ENCODE data around the gene DPPA2.

Gene DPPA2

DNA sequence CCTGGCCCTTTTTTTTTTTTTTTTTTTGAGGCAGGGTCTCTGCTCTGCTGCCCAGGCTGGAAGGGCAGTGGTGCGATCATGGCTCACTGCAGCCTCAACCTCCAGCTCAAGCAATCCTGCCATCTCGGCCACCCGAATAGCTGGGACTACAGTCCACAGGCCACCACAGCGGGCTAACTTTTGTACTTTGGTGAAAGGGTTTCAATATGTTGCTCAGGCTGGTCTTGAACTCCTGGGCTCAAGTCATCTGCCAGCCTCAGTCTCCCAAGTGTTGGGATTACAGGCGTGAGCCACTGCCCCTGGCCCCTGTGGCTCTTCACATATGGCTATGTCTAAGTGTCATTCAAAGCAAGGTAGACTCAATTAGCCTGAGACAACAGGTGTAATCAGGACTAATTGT is 8.8 kb upstream of the DPPA2 start:
- DNase-seq (ENCODE audit: low read depth in 2 of 2): no peak

DNA sequence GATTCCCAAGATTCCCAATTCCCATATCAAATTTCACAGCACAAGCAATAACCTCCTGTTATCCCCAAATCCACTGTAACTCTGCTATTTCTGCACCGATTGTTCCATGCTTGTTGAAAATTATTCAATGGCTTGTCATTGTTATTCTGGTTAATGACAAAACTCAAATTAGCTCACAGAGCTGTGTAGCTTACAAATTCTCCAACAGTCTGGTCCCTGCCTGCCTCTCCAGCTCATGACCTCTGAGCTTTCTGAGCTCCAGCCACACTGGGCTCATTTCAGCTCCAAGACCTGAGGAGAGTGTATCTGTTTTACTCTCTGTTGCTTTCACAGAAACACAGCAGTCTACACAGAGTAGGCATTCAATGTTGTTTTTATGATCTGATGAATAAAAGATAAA is 3.3 kb downstream of the DPPA2 start:
- DNase-seq (ENCODE audit: low read depth in 2 of 2): no peak

DNA sequence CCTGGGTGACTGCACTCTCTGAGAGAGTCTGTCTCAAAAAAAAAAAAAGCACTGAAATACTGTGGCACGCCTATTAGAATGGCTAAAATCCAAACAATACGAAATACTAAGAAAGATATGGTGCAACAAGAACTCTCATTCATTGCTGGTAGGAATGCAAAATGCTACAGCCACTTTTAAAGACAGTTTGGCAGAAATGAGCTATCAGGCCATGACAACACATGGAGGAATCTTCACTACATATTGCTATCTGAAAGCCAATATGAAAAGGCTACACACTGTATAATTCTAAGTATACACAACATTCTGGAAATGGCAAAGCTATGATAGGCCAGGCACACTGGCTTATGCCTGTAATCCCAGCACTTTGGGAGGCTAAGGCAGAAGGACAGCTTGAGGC is 18.8 kb downstream of the DPPA2 start:
- no peak for DNase-seq (ENCODE audit: low read depth in 2 of 2)

DNA sequence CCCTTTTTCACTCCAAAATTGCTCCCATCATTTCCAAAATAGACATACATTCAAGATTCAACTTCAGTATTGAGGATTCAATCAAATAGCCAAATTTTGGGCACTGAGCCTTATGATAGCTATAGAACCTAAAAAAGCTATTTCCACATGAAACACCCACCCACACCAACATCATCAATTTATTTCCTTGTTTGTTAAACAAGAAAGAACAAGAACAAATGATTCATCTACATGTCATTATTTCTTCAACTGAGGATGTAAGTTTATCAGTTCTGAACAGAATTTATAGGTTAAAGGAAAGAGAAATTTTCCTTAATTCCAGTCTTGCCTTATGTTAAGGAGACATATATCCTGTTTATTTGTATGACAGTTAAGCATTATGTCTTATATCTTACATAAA is 32.2 kb downstream of the DPPA2 start:
- no peak for DNase-seq (ENCODE audit: low read depth in 2 of 2)

DNA sequence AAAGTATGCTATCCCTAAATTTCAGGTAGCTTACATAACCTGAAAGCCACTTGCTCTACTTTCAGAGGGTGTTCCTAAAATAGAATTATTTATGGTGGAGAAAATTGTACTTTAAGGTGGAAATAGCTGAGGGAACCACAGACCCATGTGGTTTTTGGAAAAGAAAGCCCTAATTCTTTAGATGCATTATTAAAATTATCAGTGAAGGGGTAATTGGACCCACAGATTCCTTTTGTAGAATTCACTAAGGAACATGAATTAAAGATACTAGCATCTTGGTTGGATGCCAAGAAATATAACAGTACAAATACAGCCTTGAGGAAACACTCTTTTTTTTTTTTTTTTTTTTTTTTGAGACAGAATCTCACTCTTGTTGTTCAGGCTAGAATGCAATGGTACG is 37.8 kb downstream of the DPPA2 start:
- DNase-seq (ENCODE audit: low read depth in 2 of 2): no peak

DNA sequence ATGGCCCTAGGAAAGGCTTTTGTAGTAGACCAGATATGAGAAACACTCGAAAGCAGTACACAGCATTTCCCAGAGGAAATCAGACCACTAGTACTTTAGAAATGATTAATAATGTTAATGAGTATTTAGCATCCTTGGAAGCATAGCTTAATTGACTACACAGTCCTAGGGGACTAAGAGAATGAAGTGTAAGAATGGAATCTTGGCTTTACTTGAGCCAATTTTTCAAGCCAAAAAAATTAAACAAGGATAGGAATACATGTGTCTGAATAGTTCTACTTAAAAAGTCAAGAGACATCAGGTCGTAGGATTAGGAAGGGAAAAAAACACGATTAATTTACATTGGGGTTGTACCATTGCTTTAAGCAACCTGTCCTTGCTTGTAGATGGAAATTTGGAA is 38.2 kb downstream of the DPPA2 start:
- DNase-seq (ENCODE audit: low read depth in 2 of 2): no peak

DNA sequence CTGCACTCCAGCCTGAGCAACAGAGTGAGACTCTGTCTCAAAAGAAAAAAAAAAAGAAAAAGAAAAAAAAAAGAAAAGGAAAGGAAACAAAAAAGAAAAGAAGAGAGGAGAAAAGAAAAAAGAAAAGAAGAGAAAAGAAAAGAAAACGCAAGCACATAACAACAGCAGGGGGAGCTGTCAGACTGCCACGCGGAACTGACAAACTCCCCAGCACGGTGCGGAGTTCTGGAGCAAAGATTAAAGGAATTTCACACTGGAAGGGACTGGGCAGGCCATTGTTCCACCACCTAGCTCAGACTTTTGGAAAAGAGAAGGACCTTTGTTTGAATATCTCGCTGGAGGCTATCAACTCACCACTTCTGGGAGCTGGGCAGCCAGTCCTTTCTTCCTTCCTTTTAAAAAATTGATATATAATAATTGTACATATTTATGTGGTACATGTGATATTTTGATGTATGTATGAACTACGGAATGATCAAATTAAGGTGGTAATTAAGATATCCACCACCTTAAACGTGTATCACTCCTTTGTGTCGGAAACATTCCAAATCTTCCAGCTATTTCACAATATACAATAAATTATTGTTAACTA is 40.5 kb downstream of the DPPA2 start:
- no peak for DNase-seq (ENCODE audit: low read depth in 2 of 2)

DNA sequence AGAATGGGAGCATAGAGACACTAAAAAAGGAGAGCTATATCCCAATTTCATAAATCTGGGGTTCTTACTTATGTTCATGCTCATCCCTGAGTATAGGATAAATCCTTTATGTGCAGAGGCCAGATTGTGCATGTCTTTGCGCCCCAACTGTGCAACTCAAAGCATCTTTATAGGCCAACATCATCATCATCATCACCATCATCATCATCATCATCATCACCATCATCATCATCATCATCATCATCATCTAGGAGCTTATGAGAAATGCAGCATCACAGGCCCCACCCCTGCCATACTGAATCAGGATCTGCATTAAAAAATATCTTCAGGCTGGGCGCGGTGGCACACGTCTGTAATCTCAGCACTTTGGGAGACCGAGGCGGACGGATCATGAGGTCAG is 45.5 kb downstream of the DPPA2 start:
- no peak for DNase-seq (ENCODE audit: low read depth in 2 of 2)

DNA sequence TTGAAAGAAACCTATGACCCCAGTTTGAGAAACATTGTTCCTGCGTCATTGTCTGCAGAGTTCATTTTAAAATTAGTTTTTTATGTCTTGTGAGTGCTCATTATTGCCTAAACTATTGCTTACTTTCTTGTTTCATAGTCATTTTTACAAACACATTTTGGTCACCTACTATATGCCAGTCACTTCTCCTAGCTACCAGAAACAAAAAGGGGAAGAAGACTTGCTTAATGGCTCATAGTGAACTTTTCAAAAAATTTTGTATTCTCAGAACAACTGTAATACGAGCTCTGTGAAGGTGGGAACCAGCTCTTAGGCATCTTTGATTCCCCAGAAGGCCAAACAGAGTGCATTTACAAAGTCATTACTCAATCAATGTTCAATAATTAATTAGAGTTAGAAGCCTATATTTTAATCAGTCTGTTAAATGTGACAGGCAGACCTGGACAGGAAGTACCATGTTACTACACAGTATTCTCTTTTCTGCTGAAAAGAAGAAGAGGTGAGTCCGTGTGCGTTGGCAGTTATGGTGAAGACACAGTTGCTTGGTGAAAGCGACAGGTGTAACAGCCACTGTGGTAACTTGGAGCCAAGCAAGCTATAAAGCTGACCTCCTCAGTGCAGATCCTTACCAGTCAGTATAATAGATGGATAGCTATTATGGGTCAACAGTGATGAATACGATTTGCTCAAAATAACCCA is 46.6 kb downstream of the DPPA2 start:
- no peak for DNase-seq (ENCODE audit: low read depth in 2 of 2)

DNA sequence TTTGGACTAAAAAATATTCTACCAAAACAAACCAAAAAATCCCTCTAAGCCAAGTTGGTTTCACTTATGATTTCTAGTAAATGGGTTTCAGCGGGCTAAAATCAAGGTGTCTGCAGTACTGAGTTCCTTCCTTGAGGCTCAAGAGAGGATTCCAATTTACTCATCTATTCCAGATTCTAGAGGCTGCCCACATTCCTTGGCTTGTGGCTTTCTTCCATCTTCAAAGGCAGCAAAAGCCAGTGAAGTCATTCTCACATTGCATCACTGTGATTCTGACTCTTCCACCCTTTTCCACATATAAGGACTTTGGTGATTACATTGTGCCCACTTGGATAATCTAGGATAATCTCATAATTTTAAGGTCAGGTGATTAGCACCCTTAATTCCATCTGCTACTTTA is 48.1 kb downstream of the DPPA2 start:
- no peak for DNase-seq (ENCODE audit: low read depth in 2 of 2)

DNA sequence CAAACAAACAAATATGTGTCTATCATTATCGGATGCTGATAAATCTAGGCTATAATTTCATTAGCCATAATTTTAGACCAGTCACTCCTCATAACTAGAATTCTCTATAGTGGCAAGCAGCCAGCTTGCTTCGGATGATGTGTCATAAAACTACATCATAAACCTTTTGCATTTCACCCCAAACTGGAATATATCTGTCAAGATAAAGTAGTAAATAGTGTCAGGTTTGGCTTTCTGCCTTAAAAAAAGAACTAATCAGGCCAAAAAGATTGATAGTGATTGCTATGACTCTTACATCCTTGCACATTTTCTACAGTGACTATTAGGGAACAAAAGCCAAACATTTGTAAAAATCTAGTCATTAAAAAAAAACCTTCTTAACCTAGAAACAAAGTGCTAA is 51.0 kb downstream of the DPPA2 start:
- no peak for DNase-seq (ENCODE audit: low read depth in 2 of 2)

DNA sequence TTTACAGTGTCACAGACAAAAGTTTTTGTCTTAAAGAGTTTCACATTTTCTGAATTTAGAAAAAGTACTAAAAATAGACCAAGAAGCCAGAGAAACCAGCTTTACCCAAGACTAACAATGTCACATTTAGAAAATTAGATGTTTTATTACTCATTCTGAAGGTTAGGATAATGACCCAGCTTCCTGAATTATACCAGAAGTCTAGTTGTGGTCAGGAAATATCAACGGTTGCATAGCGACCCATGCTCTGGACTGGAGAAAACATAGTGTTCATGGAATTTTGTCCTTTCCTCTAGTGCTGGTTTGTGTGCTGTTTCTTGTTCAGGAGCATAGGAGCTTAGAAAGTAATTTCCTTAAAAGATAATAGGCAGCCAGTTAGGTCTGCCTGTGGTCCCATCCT is 59.0 kb downstream of the DPPA2 start:
- DNase-seq (ENCODE audit: low read depth in 2 of 2): no peak

DNA sequence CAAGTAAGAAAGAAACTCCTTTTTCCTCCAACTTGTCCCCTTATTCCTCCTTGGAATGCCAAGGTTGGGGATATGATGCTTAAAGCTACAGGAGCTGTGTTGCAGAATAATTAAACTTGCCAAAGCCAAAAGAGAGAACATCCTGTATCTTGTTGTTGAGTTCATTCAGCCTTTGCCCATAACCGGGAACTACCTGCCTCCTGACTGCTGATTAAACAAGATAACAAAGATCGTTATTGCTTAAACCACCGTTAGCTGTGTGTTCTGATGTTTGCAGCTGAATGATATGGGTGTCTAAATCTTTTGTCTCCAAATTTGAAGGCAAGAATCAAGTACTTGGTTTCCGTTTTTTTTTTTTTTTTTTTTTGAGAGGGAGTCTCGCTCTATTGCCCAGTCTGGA is 61.5 kb downstream of the DPPA2 start:
- no peak for DNase-seq (ENCODE audit: low read depth in 2 of 2)

DNA sequence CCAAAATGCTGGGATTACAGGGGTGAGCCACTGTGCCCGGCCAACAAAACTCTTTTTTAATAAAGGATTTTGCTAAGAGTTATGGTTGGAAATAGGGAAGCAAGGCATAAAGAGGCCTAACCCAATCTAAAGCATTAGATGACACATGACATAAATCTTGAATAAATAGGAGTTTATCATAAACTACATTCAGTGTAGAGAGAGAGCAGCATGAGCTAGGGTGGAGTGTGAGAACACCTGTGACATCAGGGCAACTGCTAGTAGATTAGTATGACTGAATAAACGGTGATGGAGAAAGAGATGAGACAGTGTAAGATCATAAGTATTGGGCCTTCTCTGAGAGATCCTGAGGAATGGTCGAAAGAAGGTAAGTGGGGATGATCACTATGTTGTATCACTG is 63.7 kb downstream of the DPPA2 start:
- no peak for DNase-seq (ENCODE audit: low read depth in 2 of 2)
